GM19193 (cell line): Measurements from ENCODE around the gene TRPM1.

ENCODE experiments used
- POLR2A ChIP-seq: IDR thresholded peaks from 4 replicates; pipeline ENCODE4 v1.6.1; 2011; ENCODE audit not compliant: insufficient read depth, insufficient read length; ENCODE audit errors: extremely low read depth

Gene TRPM1

GRCh38 chr15:31100738-31101137, 787 bp downstream of the TRPM1 start:
- no peak for TF ChIP-seq POLR2A

- no peak for TF ChIP-seq POLR2A
These were observed 2.4 kb downstream of the TRPM1 start for GRCh38 chr15:31098953-31099740.

- TF ChIP-seq POLR2A: no peak
These were observed 3.0 kb downstream of the TRPM1 start for GRCh38 chr15:31098491-31098917.

- TF ChIP-seq POLR2A: no peak
These were observed 5.0 kb downstream of the TRPM1 start for GRCh38 chr15:31096563-31096962.

GRCh38 chr15:31091481-31091880, 10.0 kb downstream of the TRPM1 start:
- TF ChIP-seq POLR2A: no peak

- no peak for TF ChIP-seq POLR2A
These were observed 10.8 kb downstream of the TRPM1 start for GRCh38 chr15:31090766-31091165.

GRCh38 chr15:31089368-31090047, 12.0 kb downstream of the TRPM1 start:
- no peak for TF ChIP-seq POLR2A

GRCh38 chr15:31088672-31089367, 12.7 kb downstream of the TRPM1 start:
- no peak for TF ChIP-seq POLR2A

- no peak for TF ChIP-seq POLR2A
These were observed 15.2 kb downstream of the TRPM1 start for GRCh38 chr15:31086344-31086743.

- no peak for TF ChIP-seq POLR2A
These were observed 16.2 kb downstream of the TRPM1 start for GRCh38 chr15:31085359-31085758.

- no peak for TF ChIP-seq POLR2A
These were observed 17.3 kb downstream of the TRPM1 start for GRCh38 chr15:31084176-31084575.

GRCh38 chr15:31083370-31083780, 18.1 kb downstream of the TRPM1 start:
- TF ChIP-seq POLR2A: no peak

GRCh38 chr15:31082771-31083369, 18.7 kb downstream of the TRPM1 start:
- no peak for TF ChIP-seq POLR2A

GRCh38 chr15:31081588-31082250, 19.8 kb downstream of the TRPM1 start:
- no peak for TF ChIP-seq POLR2A

GRCh38 chr15:31081056-31081455, 20.5 kb downstream of the TRPM1 start:
- no peak for TF ChIP-seq POLR2A
